H9 (cell line): Measurements from ENCODE around the gene TSPAN31. TPM values are rescaled to one million over a fixed set of nuclear protein-coding genes. Genes with fewer than 3 reads are reported as not detected.

Source experiments
- DNase-seq: peaks from one replicate; pipeline ENCODE4 v3.0.0-alpha.2; 2017
- H2AFZ ChIP-seq: one replicate; pipeline ENCODE4 v1.6.1; 2013; ENCODE audit warnings: mild to moderate bottlenecking, low read length, control low read depth, moderate library complexity
- H2AK5ac ChIP-seq: 2 replicates; pipeline ENCODE4 v1.6.1; 2013; ENCODE audit warnings: low read length, control low read depth, mixed read lengths; ENCODE audit not compliant: insufficient read length
- H2BK120ac ChIP-seq: one replicate; pipeline ENCODE4 v1.6.1; 2013; ENCODE audit warnings: low read depth, mild to moderate bottlenecking, low read length, control low read depth, inconsistent platforms; ENCODE audit not compliant: poor library complexity, severe bottlenecking
- H2BK12ac ChIP-seq: 2 replicates; pipeline ENCODE4 v1.6.1; 2013; ENCODE audit warnings: low read length, control low read depth, mixed read lengths, low read depth; ENCODE audit not compliant: insufficient read length
- H2BK15ac ChIP-seq: 2 replicates; pipeline ENCODE4 v1.6.1; 2013; ENCODE audit warnings: low read depth, low read length, control low read depth
- H2BK20ac ChIP-seq: one replicate; pipeline ENCODE4 v1.6.1; 2013; ENCODE audit warnings: low read depth, mild to moderate bottlenecking, low read length, control low read depth, inconsistent platforms; ENCODE audit not compliant: poor library complexity, severe bottlenecking
- H2BK5ac ChIP-seq: 2 replicates; pipeline ENCODE4 v1.6.1; 2013; ENCODE audit warnings: low read length, control low read depth, mixed read lengths; ENCODE audit not compliant: insufficient read length
- H3K14ac ChIP-seq: 2 replicates; pipeline ENCODE4 v1.6.1; 2013; ENCODE audit warnings: low read length, control low read depth; ENCODE audit not compliant: insufficient read depth
- H3K18ac ChIP-seq: 2 replicates; pipeline ENCODE4 v1.6.1; 2013; ENCODE audit warnings: low read depth, mild to moderate bottlenecking, mixed read lengths, low read length, control low read depth; ENCODE audit not compliant: insufficient read length
- H3K23ac ChIP-seq: 2 replicates; pipeline ENCODE4 v1.6.1; 2013; ENCODE audit warnings: low read length, control low read depth, mixed read lengths, low read depth; ENCODE audit not compliant: insufficient read length
- H3K23me2 ChIP-seq: 2 replicates; pipeline ENCODE4 v1.6.1; 2013; ENCODE audit warnings: low read depth, mild to moderate bottlenecking, mixed read lengths, low read length, control low read depth; ENCODE audit not compliant: insufficient read length, poor library complexity, severe bottlenecking
- H3K27ac ChIP-seq: 2 replicates; pipeline ENCODE4 v1.5.1; 2013; ENCODE audit warnings: low read length, control low read depth, mixed read lengths, low read depth; ENCODE audit not compliant: insufficient read length
- H3K27me3 ChIP-seq: 2 replicates; pipeline ENCODE4 v1.6.1; 2013; ENCODE audit warnings: low read length, control low read depth, inconsistent platforms; ENCODE audit not compliant: insufficient read depth
- H3K4ac ChIP-seq: 2 replicates; pipeline ENCODE4 v1.6.1; 2013; ENCODE audit warnings: low read depth, mild to moderate bottlenecking, control low read depth, inconsistent platforms, low read length, moderate library complexity
- H3K4me1 ChIP-seq: 2 replicates; pipeline ENCODE4 v1.6.1; 2013; ENCODE audit warnings: low read length, control low read depth, inconsistent platforms; ENCODE audit not compliant: insufficient read depth
- H3K4me2 ChIP-seq: 2 replicates; pipeline ENCODE4 v1.6.1; 2013; ENCODE audit warnings: low read length, control low read depth, mixed read lengths; ENCODE audit not compliant: insufficient read length, insufficient read depth
- H3K56ac ChIP-seq: 2 replicates; pipeline ENCODE4 v1.6.1; 2013; ENCODE audit warnings: low read depth, mild to moderate bottlenecking, mixed read lengths, low read length, control low read depth; ENCODE audit not compliant: insufficient read length
- H3K79me1 ChIP-seq: 2 replicates; pipeline ENCODE4 v1.6.1; 2013; ENCODE audit warnings: low read depth, mild to moderate bottlenecking, moderate library complexity, low read length, control low read depth, inconsistent platforms; ENCODE audit not compliant: insufficient read depth, poor library complexity, severe bottlenecking
- H3K79me2 ChIP-seq: 2 replicates; pipeline ENCODE4 v1.6.1; 2013; ENCODE audit warnings: low read length, control low read depth, inconsistent platforms; ENCODE audit not compliant: insufficient read depth
- H3K9ac ChIP-seq: 2 replicates; pipeline ENCODE4 v1.6.1; 2013; ENCODE audit warnings: low read length, control low read depth, mixed read lengths; ENCODE audit not compliant: insufficient read length; ENCODE audit errors: extremely low read depth
- H3K9me3 ChIP-seq: one replicate; pipeline ENCODE4 v1.6.1; 2013; ENCODE audit warnings: low read depth, low read length, inconsistent platforms; ENCODE audit not compliant: control insufficient read depth
- H3T11ph ChIP-seq: one replicate; pipeline ENCODE4 v1.6.1; 2013; ENCODE audit warnings: mild to moderate bottlenecking, low read length, control low read depth, inconsistent platforms
- H4K20me1 ChIP-seq: one replicate; pipeline ENCODE4 v1.6.1; 2013; ENCODE audit not compliant: control insufficient read depth, insufficient read length, insufficient read depth
- H4K5ac ChIP-seq: 2 replicates; pipeline ENCODE4 v1.6.1; 2013; ENCODE audit warnings: low read depth, mild to moderate bottlenecking, mixed read lengths, low read length, control low read depth; ENCODE audit not compliant: insufficient read length
- H4K8ac ChIP-seq: replicated peaks from 2 replicates; pipeline ENCODE4 v1.6.1; 2013; ENCODE audit warnings: low read length, control low read depth, mixed read lengths, low read depth; ENCODE audit not compliant: insufficient read length
- H4K91ac ChIP-seq: 2 replicates; pipeline ENCODE4 v1.6.1; 2013; ENCODE audit warnings: low read depth, mild to moderate bottlenecking, moderate library complexity, mixed read lengths, low read length, control low read depth; ENCODE audit not compliant: insufficient read length
- H3K27ac Mint-ChIP-seq, 3 experiments: 2 replicates in 2 of 3; 3 replicates in 1 of 3; pipeline ENCODE4 v1.8.0; 2020 to 2021; ENCODE audit warnings: mixed read lengths in 3 of 3, mild to moderate bottlenecking in 1 of 3, moderate library complexity in 1 of 3
- H3K27me3 Mint-ChIP-seq: 2 replicates; pipeline ENCODE4 v1.8.0; 2021; ENCODE audit warnings: low read depth, mild to moderate bottlenecking, moderate library complexity, mixed read lengths
- H3K36me3 Mint-ChIP-seq, 3 experiments: 2 replicates in 2 of 3; 3 replicates in 1 of 3; pipeline ENCODE4 v1.8.0; 2020 to 2021; ENCODE audit warnings: low read depth in 3 of 3, mixed read lengths in 3 of 3; ENCODE audit not compliant: insufficient read depth in 1 of 3
- H3K4me1 Mint-ChIP-seq, 2 experiments: 2 replicates each; pipeline ENCODE4 v1.8.0; 2020; ENCODE audit warnings: mixed read lengths in 2 of 2
- H3K4me3 Mint-ChIP-seq, 2 experiments: 2 replicates in 1 of 2; 3 replicates in 1 of 2; pipeline ENCODE4 v1.8.0; 2020 to 2021; ENCODE audit warnings: mild to moderate bottlenecking in 2 of 2, mixed read lengths in 2 of 2, moderate library complexity in 1 of 2
- H3K9me3 Mint-ChIP-seq, 2 experiments: 2 replicates in 1 of 2; 3 replicates in 1 of 2; pipeline ENCODE4 v1.8.0; 2020; ENCODE audit warnings: mild to moderate bottlenecking in 2 of 2, mixed read lengths in 2 of 2, moderate library complexity in 1 of 2
- CTCF ChIP-seq: fragments of 200-600 bp; sonication (generic); conservative IDR thresholded peaks from 3 replicates; pipeline ENCODE4 v1.8.0; 2021; ENCODE audit warnings: antibody characterized with exemption, mild to moderate bottlenecking
- WGBS: extraction: QIAGEN DNeasy Blood & Tissue Kit; methylation state at CpG from one replicate; pipeline ENCODE4 v1.1.7; 2013; ENCODE audit warnings: missing lambda C conversion rate, low lambda C conversion rate, mixed read lengths; ENCODE audit not compliant: insufficient read length; ENCODE audit errors: extremely low coverage; 5-methylcytosine and 5-hydroxymethylcytosine counted together
- total RNA-seq: library from RNA; stranded (reverse); gene quantifications from 2 replicates; pipeline ENCODE4 v1.2.1, GENCODE V29; 2021

The TSPAN31 gene
- total RNA-seq, 1 experiment from 2014 or later = 20.0 TPM

GRCh38 chr12:57736741-57737466, 7.9 kb upstream of the TSPAN31 start:
- Mint-ChIP-seq H3K36me3 (no peaks in the 10 kb centered on the region; a peak in 1 of 7 replicates), H3K4me1 (peaks cover 26 to 37% of the 10 kb centered on the region in 2 experiments), H3K9me3 (no peaks in the 10 kb centered on the region; a peak in 1 of 5 replicates), H3K4me3 (peak overlapping the region; percentile 59 to 84), H3K27me3 (peaks cover 96% of the 10 kb centered on the region), H3K27ac (no peak overlapping the region)
- Histone ChIP-seq H3K27ac (no peak overlapping the region), H3K4me1 (no peaks in the 10 kb centered on the region), H3K4ac (no peak overlapping the region), H2BK20ac (no peak overlapping the region), H3K79me1 (no peaks in the 10 kb centered on the region), H4K20me1 (peaks cover 2% of the 10 kb centered on the region), H2BK5ac (no peak overlapping the region), H4K8ac (no peak overlapping the region), H2BK12ac (no peak overlapping the region), H3K4me2 (peak overlapping the region; percentile 49), H2BK15ac (no peak overlapping the region), H3K27me3 (peaks cover 60% of the 10 kb centered on the region), H3K14ac (no peak overlapping the region), H2AK5ac (no peak overlapping the region), H2BK120ac (no peak overlapping the region), H3K9me3 (no peaks in the 10 kb centered on the region), H3K56ac (no peak overlapping the region), H3K18ac (no peak overlapping the region), H2AFZ (no peak overlapping the region), H4K91ac (no peak overlapping the region), H3T11ph (no peak overlapping the region), H3K23me2 (peaks cover 16% of the 10 kb centered on the region), H3K79me2 (no peaks in the 10 kb centered on the region), H4K5ac (no peak overlapping the region), H3K9ac (no peak overlapping the region), H3K23ac (no peak overlapping the region)
- no CpG with 5 or more reads among the region's 31 CpGs for WGBS
- TF ChIP-seq CTCF = no peak
- DNase-seq = peak; percentile 56
